ENCODE results near the gene PKHD1.
"Not testable (repeated sequence)": the region's sequence is repeated elsewhere in the genome, so short reads cannot be mapped to it uniquely, and the experiment has no call there.

Gene PKHD1

GRCh38 chr6:51983564-51983963 is 103.8 kb downstream of the PKHD1 start:
- no peak for DNase-seq

- DNase-seq = not testable (repeated sequence)
These were observed 104.7 kb downstream of the PKHD1 start for GRCh38 chr6:51982695-51983094.

- no peak for DNase-seq
These were observed 111.0 kb downstream of the PKHD1 start for GRCh38 chr6:51976374-51976773.

- DNase-seq = no peak
These were observed 114.8 kb downstream of the PKHD1 start for GRCh38 chr6:51972659-51973058.

- DNase-seq = no peak
These were observed 119.1 kb downstream of the PKHD1 start for GRCh38 chr6:51968265-51968664.

GRCh38 chr6:51965222-51965801 is 122.1 kb downstream of the PKHD1 start:
- DNase-seq = no peak

- no peak for DNase-seq
These were observed 123.4 kb downstream of the PKHD1 start for GRCh38 chr6:51963980-51964379.

- DNase-seq = no peak
These were observed 125.1 kb downstream of the PKHD1 start for GRCh38 chr6:51962354-51962753.

GRCh38 chr6:51960419-51960818 is 127.0 kb downstream of the PKHD1 start:
- DNase-seq = no peak

GRCh38 chr6:51959744-51960383 is 127.5 kb downstream of the PKHD1 start:
- no peak for DNase-seq

- DNase-seq = no peak
These were observed 132.7 kb downstream of the PKHD1 start for GRCh38 chr6:51954681-51955080.

- no peak for DNase-seq
These were observed 134.2 kb downstream of the PKHD1 start for GRCh38 chr6:51953246-51953645.

GRCh38 chr6:51951924-51952323 is 135.5 kb downstream of the PKHD1 start:
- DNase-seq = no peak

- no peak for DNase-seq
These were observed 137.9 kb downstream of the PKHD1 start for GRCh38 chr6:51949526-51949925.

GRCh38 chr6:51939695-51940094 is 147.7 kb downstream of the PKHD1 start:
- DNase-seq = not testable (repeated sequence)

- DNase-seq = no peak
These were observed 150.7 kb downstream of the PKHD1 start for GRCh38 chr6:51936531-51937290.

- no peak for DNase-seq
These were observed 153.3 kb downstream of the PKHD1 start for GRCh38 chr6:51934098-51934497.

- DNase-seq = no peak
These were observed 154.5 kb downstream of the PKHD1 start for GRCh38 chr6:51932956-51933355.

GRCh38 chr6:51930602-51931001 is 156.8 kb downstream of the PKHD1 start:
- DNase-seq = no peak

GRCh38 chr6:51929934-51930574 is 157.4 kb downstream of the PKHD1 start:
- DNase-seq = no peak

GRCh38 chr6:51928320-51928719 is 159.1 kb downstream of the PKHD1 start:
- no peak for DNase-seq

- DNase-seq = no peak
These were observed 160.0 kb downstream of the PKHD1 start for GRCh38 chr6:51927450-51927849.

GRCh38 chr6:51926125-51926524 is 161.3 kb downstream of the PKHD1 start:
- no peak for DNase-seq

GRCh38 chr6:51922479-51922878 is 164.9 kb downstream of the PKHD1 start:
- not testable (repeated sequence) for DNase-seq
